Anterior cingulate cortex (tissue), 58 donors: ENCODE measurements around the gene NGEF.
A peak's percentile ranks its signal among the peaks of the same experiment; 100 is the strongest.
"Not testable (repeated sequence)": the region's sequence is repeated elsewhere in the genome, so short reads cannot be mapped to it uniquely, and the experiment has no call there.

Experiments
- DNase-seq, 58 donors: peaks; one replicate each; lab custom pipeline; 2025; lab: John Stamatoyannopoulos, UW

Gene NGEF, protein sequence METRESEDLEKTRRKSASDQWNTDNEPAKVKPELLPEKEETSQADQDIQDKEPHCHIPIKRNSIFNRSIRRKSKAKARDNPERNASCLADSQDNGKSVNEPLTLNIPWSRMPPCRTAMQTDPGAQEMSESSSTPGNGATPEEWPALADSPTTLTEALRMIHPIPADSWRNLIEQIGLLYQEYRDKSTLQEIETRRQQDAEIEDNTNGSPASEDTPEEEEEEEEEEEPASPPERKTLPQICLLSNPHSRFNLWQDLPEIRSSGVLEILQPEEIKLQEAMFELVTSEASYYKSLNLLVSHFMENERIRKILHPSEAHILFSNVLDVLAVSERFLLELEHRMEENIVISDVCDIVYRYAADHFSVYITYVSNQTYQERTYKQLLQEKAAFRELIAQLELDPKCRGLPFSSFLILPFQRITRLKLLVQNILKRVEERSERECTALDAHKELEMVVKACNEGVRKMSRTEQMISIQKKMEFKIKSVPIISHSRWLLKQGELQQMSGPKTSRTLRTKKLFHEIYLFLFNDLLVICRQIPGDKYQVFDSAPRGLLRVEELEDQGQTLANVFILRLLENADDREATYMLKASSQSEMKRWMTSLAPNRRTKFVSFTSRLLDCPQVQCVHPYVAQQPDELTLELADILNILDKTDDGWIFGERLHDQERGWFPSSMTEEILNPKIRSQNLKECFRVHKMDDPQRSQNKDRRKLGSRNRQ

DNA sequence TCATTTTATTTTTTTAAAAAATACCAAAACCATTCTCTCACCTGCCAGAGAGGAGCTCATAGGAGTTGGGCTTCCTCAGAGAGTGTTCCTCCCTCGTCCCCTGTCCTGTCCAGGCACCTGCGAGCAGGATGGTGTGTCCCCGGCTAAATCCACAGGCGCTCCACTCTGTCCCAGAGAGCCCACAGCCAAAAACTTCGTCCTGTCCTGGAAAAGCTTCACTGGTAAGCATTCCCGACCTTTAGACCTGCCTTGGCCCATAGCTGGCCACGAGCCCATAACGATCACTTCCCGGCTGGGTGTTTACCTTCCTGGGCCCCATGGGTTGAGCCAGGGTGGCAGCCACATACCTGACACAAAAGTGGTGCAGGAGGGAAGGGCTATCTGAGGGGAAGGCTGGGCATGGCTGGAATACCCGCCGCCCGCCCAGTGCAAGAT is at the start of gene NGEF:
NGEF (minus strand) TSS at position 230 of the 435 bp plus-strand sequence. CDS start 38,366 bp downstream, outside the sequence.
- no peak for DNase-seq

DNA sequence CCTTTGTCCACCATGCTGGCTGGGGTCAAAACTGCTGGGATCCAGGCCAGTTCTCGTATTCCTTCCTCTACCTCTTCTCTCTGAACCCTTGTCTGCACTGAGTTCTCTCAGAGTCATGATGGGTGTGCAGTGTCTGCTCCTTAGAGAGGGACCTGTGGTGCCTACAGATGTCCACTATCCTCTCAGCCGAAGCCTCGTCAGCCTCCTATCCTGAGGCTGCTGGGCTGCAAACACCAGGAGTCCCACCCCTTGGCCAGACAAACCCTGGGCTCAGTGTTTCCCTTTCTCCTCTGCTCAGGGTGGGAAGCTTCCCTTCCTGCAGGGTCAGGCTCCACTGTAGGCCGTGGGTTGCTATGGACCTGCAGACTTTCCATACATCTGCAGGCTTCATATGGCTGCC is 49.4 kb upstream of the NGEF start:
- no peak for DNase-seq

DNA sequence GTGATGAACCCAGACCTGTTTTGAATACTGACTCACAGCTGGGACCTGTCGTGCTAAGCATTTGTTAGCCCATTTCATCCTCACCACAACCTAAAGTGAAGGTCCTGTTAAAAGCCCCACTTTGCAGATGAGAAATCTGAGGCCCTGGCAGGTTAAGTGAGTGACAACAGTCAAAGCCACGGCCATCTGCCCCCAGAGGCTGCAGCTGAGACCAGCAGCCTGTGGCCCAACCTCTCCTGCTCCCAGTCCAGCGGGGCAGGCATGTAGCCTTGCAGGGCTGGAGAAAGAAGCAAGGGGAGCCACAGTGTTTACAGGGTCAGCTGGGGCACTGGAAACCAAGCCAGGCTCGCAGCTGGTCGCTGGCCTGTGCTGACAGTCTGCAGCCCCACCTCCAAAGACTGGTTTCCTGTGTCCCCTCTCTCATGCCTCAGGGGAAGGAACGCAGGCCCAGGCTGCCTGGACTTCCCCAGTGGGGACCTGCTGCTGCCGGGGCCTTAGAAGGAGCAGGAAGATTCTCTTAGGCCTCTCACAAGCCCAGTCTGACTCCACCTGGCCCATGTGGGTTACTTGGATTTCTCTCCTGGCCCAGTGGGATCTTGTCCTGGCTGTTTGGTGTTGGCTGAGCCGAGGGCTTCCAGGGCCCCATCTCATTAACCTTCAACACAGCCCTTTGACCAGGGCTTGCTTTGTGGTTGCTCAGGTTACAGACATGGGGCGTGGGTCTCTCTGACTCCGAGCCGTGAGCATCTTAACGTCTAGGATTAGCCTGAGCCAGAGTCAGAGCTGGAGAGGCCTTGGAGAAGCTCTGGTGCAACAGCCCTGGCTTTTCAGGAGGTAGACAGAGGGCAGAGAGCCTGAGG is 48.8 kb upstream of the NGEF start:
- DNase-seq: peak in 4 of 58 donors; percentile 19 to 55 (median 30)

DNA sequence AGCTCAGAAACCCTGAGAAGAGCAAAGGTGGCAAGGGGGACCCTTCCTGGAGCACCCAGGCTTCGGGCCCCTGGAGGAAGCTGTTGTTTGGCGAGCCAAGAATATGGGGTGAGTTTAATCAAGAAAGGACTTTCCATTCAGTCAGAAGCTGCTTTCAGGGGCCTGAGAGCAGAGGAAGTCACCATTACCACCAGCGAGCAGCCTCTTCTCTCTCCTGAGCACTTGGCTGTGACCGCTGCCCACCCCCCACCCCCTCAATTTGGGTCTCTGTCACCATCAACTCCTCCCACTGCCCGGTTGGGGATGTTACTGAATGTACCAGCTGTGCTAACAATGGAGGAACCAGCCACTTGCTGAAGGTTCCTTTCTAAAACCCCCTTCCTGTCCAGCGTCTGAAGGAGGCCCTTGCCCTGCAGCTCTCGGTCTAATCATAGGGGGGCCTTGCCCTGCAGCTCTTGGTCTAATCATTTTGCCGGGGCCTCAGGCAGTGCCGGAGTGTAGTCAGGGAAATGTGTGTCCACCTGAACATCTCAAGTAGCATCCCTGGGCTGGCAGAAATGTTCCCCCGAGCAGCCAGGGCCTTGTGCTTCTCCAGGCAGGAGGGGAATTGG is 48.0 kb upstream of the NGEF start:
- DNase-seq: no peak

DNA sequence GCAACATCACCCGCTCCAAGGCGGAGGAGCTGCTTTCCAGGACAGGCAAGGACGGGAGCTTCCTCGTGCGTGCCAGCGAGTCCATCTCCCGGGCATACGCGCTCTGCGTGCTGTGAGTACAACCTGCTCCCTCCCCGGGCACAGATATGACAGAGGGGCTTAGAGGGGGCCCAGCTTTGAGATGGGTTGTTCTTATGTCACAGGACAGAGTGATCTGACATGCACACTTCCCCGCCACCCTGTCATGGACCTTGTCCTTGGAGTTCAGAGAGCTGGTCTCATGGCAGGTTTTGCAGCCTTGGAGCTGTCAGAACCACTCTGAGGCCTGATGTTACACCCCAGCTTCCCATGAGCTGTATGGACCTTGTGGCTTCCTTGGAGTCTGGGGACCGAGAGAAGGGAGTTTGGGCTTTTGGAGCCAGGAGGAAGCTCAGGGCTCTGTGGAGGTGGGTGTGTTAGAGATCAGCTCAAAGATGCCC is 47.5 kb upstream of the NGEF start:
- DNase-seq: no peak

DNA sequence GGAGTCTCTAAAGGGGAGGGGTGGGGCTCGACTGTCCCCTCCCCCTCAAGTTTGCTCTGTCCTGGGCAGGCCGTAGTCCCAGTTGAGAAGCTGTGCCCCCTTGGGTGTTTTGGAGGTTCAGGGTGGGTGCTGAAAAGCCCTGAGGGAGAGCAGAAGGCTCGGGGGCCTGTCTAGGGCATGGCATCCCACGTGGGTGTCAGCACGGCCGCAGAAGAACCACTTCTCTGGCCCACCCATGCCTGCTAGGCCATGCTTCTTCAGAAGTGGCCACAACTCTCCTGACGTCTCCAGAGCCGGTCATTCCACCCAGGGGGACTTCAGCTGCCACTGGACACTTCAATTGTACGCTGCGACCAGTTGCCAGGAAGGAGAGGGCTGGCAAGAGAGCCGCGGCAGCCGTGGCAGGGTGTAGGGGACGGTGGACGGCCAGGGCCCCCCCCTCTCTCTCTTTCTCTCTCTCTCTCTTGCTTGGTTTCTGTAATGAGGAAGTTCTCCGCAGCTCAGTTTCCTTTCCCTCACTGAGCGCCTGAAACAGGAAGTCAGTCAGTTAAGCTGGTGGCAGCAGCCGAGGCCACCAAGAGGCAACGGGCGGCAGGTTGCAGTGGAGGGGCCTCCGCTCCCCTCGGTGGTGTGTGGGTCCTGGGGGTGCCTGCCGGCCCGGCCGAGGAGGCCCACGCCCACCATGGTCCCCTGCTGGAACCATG is 46.9 kb upstream of the NGEF start, which contains the start of gene INPP5D:
INPP5D (plus strand) TSS at position 546 of the 704 bp plus-strand sequence; CDS start at position 683, 137 bp downstream.
- DNase-seq: peak in 5 of 58 donors; percentile 28 to 70 (median 42)

DNA sequence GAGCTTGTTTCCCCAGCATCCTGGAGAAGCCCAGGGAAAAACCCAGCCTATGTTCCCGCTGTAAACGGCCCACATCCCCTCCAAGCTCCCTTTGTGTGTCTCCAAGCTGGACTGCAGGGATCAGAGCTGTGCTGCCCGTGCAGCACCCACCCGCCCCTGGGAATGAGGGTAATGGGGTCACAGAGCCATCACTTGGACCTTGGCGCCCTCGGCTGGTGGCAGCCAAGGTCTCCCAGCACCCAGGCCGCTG is 46.4 kb upstream of the NGEF start:
- DNase-seq: no peak

DNA sequence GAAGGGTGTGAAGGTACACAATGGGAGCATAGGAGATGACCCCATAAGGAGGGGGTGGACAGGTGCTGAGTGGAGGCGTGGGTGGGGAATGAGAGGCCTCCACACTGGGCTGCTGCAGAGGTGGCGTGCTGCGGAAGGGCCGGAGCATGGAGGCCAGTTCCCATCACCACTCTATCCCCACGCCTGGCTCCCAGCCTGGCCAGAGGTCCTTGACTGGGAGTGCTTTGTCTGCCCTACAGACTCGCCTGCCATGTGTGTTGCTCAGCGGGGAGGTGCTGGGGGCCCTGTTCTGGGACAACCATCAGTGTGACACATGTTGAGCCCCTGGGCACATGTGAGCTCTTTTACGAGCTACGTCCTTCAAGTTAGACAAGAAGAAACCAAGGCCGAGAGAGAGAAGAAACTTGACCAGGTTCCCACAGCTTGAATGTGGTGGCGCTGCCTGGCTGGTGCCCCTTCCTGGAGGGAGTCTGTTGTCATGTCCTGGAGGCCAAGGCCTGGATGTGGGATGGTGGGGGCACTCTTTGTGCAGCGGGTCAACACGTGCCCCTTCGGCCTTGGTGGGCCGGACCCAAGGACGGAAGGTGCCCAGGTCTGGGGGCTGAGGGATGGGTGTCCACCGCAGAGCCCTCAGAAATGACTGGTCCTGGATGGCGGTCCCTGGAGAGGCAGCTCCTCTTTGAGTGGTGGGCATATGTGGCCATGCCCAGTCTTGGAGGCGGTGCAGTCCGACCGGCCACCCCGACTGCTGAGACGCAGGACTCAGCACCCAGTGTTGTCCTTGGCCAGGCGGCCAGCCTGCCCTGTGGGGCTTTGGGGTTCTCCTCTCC is 45.9 kb upstream of the NGEF start:
- DNase-seq: no peak

DNA sequence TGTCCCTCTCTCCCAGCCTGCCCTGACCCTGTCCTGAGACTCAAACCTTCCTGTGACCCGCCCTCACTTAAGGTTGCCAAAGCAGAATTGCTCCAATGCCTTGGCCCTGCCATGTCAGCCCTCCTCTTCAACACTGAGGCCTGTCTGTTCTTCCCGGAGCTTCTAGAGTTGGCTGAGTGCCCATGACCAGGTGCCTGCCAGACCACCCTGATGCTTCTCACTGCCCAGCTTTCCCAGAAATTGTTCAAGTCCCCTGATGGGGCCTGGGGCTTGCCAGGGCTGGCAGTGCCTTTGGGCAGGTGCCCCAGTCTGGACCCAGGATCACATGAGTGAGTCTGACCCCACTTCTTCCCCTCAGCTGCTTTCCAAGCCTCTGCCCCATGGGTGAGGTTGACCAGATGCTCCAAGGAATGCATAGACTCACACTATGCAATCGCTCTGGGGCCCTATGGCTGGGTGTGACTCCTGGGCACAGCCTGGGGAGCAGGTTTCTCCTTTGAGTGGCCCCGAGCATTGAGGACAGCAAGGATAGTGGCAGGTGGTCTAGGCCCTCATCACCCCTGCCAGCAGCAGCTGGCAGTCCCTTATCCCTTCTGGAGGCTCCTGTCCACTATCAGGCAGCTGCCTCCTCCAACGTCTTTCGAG is 44.0 kb upstream of the NGEF start:
- DNase-seq: no peak

DNA sequence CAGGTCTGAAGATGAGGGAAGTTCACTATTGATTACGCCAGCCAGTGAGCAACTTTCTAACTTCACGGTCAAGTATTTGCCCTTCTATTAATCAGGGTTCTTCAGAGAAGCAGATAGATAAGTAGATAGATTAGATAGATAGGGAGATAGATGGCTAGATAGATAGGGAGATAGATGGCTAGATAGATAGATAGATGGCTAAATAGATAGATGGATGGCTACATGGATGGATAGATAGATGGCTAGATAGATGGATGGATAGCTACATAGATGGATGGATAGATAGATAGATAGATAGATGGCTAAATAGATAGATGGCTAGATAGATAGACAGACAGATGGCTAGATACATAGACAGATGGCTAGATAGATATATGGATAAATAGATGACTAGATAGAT is 42.3 kb upstream of the NGEF start:
- no peak for DNase-seq

DNA sequence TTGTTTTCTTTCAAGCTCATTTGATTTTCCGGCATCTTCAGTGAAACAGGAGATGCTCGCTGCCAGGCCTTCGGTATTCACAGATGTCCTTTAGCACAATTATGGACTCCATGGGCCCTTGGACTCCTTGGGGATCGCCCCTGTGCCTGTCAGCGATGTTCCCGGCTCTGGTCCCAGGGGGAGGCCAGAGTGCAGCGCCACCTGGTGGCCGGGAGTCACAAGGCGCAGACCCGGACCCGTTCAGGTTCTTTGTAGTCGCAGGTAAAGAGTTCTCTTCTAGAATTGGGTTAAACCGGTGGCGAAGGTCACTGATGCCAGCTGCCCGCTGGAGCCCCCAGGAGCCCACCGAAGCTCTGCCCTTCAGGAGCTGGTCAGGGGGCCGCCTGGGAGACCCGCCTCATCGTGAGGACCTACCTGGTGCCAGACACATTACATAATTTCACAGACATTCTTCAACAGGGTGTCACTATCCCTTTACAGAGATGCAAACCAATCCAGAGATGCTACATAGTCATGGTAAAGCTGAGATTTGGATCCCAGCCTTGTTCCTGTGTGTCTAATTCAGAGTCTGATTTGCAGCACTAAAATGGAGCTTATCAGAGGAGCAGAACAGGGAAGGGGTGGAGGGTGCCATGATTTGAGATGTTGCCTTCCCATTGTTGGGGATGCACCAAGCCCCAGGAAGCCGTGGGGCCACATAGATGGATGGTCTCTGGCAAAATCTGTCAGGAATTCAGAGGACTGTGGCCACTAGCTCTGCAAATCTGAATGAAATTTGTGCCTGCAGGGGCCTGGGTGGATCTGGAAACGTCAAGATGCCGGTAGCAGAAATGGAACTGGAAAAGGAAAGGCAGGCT is 41.1 kb upstream of the NGEF start:
- DNase-seq: peak in 23 of 58 donors; percentile 11 to 70 (median 31)

DNA sequence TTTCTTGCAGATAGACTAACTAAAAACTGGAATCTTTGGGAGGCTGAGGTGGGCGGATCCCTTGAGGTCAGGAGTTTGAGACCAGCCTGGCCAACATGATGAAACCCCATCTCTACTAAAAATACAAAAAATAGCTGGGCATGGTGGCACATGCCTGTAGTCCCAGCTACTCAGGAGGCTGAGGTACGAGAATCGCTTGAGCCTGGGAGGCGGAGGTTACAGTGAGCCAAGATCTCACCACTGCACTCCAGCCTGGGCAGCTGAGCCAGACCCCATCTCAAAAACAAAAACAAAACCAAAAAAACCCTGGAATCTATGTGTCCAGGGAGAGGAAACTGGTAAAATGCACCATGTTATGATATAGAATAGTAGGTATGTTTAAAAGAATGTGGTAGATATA is 39.5 kb upstream of the NGEF start:
- DNase-seq: not testable (repeated sequence)

DNA sequence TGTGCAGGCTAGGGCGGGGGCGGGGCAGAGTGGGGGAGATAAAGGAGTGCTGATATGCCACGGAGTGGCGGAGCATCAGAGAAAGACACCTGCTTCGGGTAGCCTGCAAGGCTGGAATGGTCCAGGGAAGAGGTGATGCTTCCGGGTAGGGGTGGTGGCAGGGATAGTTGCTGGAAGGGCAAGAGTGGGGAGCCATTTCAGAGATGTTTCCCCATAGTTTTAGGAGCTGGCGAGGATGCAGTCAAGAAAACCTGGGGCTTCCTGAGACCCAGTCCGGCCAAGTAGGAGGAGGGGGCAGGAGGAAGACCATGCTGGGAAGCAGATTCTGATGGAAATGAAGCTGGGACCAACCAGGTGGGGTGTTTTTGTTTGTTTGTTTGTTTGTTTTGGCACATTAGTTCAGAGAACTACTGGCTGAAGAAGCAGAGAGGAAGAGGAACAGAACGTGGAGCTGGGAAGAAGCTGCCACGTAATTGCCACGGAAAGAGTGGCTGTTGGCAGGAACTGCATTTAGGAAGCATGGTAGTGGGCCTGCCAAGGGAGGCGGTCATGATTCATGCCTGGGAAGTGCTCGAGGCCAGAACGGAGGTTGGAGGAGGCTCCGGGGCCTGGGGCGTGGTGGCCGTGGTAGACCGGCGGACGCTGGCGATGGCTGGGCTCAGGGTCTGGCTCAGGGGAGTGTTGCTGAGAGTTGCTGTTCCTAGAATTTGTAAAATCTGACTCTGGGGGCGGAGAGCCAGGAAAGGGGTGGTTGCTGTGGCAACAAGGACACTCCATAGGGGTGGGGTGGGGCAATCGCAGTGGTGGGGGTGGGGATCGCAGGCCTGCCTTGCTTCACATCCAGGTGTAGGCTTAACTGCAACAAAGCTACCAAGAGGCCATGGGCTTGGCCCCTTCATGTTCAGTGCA is 38.4 kb upstream of the NGEF start:
- no peak for DNase-seq

DNA sequence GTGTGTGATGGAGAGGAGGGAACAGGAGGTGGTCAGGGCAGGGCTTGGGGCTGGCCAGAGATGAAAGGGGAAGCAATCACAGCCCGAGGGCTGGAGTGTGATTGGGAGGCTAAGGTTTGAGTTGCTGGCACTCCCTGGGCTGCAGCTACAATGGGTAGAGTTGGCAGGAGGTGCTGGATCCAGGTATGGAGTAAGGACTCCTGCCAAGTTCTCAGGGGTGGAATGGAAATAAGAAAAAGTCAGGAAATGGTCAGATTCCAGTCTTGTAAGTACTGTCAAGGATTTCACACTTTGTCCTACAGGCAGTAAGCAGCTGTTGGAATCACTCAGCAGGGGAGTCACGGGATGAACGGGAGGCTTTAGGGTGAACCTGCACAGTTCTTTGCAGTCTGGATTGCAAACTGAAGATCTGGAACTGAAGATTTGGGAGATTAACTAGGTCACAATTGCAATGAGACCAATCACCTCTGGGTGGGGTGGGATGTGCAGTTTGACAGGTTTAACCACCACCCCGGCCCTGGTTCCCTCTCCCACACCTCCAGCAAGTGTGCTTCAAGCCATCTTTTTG is 36.2 kb upstream of the NGEF start:
- DNase-seq: no peak

DNA sequence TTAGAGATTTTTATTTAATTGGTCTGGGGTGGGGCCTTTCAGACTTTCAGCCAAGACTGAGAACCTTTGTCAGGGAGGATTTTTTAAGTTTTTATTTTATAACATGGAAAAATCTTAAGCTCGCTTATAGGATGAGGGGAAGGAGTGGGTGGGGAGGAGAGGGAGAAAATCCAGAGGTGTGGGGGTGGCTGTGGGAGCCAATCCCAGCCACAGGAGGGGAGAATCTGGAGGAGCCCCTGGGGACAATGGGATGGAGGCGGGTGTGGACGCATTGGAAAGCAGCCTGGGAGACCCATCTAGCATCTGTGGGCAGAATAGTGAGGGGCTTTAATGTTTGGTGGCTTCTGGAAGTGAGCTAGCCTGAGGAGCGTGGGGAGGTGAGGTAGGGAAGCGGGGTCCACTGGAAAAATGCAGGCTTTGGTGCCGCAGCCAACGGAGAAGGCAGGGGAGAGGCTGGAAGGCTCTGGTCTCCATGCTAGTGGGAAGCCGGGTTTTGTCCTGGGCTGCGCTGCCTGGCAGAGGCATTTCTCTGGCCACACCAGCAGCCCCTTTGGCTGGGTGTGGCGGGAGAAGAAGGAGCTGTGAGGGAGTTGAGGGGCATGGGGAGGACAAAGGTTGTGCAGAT is 35.6 kb upstream of the NGEF start:
- DNase-seq: no peak
